A549 (cell line): Measurements from ENCODE around the gene NFX1. TPM values are rescaled to one million over a fixed set of nuclear protein-coding genes. Genes with fewer than 3 reads are reported as not detected.
"Not testable (repeated sequence)": the region's sequence is repeated elsewhere in the genome, so short reads cannot be mapped to it uniquely, and the experiment has no call there.

Source experiments
- ATAC-seq, 2 experiments: fragments of 200-7000 bp in 1 of 2; fragments of >200 bp in 1 of 2; cut with Nextera tagmentation in 1 of 2; cut with Tn5 transposase in 1 of 2; 3 replicates each; pipeline versions ENCODE4 v1.8.0 to v1.9.1; 2018 to 2020; ENCODE audit warnings: mild to moderate bottlenecking in 1 of 2, moderate library complexity in 1 of 2
- CTCF ChIA-PET: fragments of 300-600 bp; sonication (Branson Sonifier 250); formaldehyde crosslinking; extraction: SDS; loops from one replicate; lab custom pipeline; 2021; ENCODE audit warnings: antibody characterized with exemption, inconsistent platforms; lab: Yijun Ruan, JAX
- POLR2A ChIA-PET: fragments of 350-600 bp; formaldehyde crosslinking; extraction: SDS; loops from one replicate; lab custom pipeline; 2021; ENCODE audit warnings: antibody characterized with exemption, inconsistent platforms; lab: Yijun Ruan, JAX
- DNase-seq, 2 experiments: peaks; one replicate each; pipeline versions ENCODE4 v3.0.0 to v3.0.0-alpha.2; 2011 to 2016; ENCODE audit warnings: low read depth in 1 of 2, low spot score in 1 of 2
- FAIRE-seq: peaks from 2 replicates; lab custom pipeline; 2011; peaks lifted over from hg19 to GRCh38; lab: Jason Lieb, UNC
- H3K27ac ChIP-seq, 2 experiments: fragments of >200 bp; sonication (Bioruptor Twin); formaldehyde crosslinking; 3 replicates each; pipeline ENCODE4 v1.5.1; 2016 to 2017
- H3K4me1 ChIP-seq: fragments of >200 bp; sonication (Bioruptor Twin); formaldehyde crosslinking; 3 replicates; pipeline ENCODE4 v1.6.1; 2016
- H3K4me2 ChIP-seq: fragments of >200 bp; sonication (Bioruptor Twin); formaldehyde crosslinking; 3 replicates; pipeline ENCODE4 v1.6.1; 2016
- H3K4me3 ChIP-seq: fragments of >200 bp; sonication (Bioruptor Twin); formaldehyde crosslinking; 3 replicates; pipeline ENCODE4 v1.5.1; 2016
- H3K9me3 ChIP-seq: fragments of >200 bp; sonication (Bioruptor Twin); formaldehyde crosslinking; 3 replicates; pipeline ENCODE4 v1.6.1; 2016
- ATOH8 ChIP-seq: fragments of 250-450 bp; sonication (Bioruptor Pico); IDR thresholded peaks from 2 replicates; pipeline ENCODE4 v1.5.0; 2020; ENCODE audit warnings: low read depth, mild to moderate bottlenecking, moderate library complexity
- CEBPB ChIP-seq, 2 experiments: fragments of >200 bp in 1 of 2; sonication (Bioruptor Twin) in 1 of 2; formaldehyde crosslinking in 1 of 2; IDR thresholded peaks; 2 replicates each; pipeline ENCODE4 v1.6.1; 2012 to 2016
- CHD2 ChIP-seq: fragments of 150-350 bp; IDR thresholded peaks from 2 replicates; pipeline ENCODE4 v1.6.1; 2014; ENCODE audit warnings: low read length; ENCODE audit not compliant: partially characterized antibody
- CHD4 ChIP-seq: fragments of 200-600 bp; sonication (generic); IDR thresholded peaks from 2 replicates; pipeline ENCODE4 v1.6.1; 2016; ENCODE audit warnings: antibody characterized with exemption, mild to moderate bottlenecking, borderline replicate concordance
- E2F6 ChIP-seq: IDR thresholded peaks from 2 replicates; pipeline ENCODE4 v1.6.1; 2012; ENCODE audit warnings: low read depth, borderline replicate concordance
- ELK1 ChIP-seq: fragments of 150-350 bp; IDR thresholded peaks from 2 replicates; pipeline ENCODE4 v1.6.1; 2014; ENCODE audit warnings: low read depth, mild to moderate bottlenecking, low read length
- FOSL2 ChIP-seq, 2 experiments: fragments of 450-650 bp in 1 of 2; fragments of >200 bp in 1 of 2; sonication (Bioruptor Twin) in 1 of 2; formaldehyde crosslinking; IDR thresholded peaks; 2 replicates each; pipeline versions ENCODE4 v1.5.0 to v1.6.1; 2016 to 2020; ENCODE audit warnings: mild to moderate bottlenecking in 1 of 2, moderate library complexity in 1 of 2
- GATA3 ChIP-seq: IDR thresholded peaks from 2 replicates; pipeline ENCODE4 v1.6.1; 2012; ENCODE audit warnings: borderline replicate concordance
- HDAC2 ChIP-seq: fragments of 200-600 bp; sonication (generic); IDR thresholded peaks from 2 replicates; pipeline ENCODE4 v1.6.1; 2016
- JUN ChIP-seq, 2 experiments: fragments of >200 bp; sonication (Bioruptor Twin); formaldehyde crosslinking; IDR thresholded peaks; 2 replicates in 1 of 2; 3 replicates in 1 of 2; pipeline ENCODE4 v1.6.1; 2016 to 2017
- JUNB ChIP-seq: fragments of >200 bp; sonication (Bioruptor Twin); formaldehyde crosslinking; IDR thresholded peaks from 2 replicates; pipeline ENCODE4 v1.6.1; 2016
- MAX ChIP-seq: IDR thresholded peaks from 2 replicates; pipeline ENCODE4 v1.6.1; 2012
- MAZ ChIP-seq: fragments of 150-350 bp; IDR thresholded peaks from 2 replicates; pipeline ENCODE4 v1.6.1; 2014; ENCODE audit warnings: antibody characterized with exemption, low read depth, low read length, borderline replicate concordance
- NPAS2 ChIP-seq: fragments of 250-450 bp; sonication (Bioruptor Pico); IDR thresholded peaks from 2 replicates; pipeline ENCODE4 v1.8.0; 2022; ENCODE audit warnings: mild to moderate bottlenecking, moderate library complexity, borderline replicate concordance
- RFX5 ChIP-seq: fragments of 450-650 bp; IDR thresholded peaks from 2 replicates; pipeline ENCODE4 v1.7.1; 2014; ENCODE audit warnings: antibody characterized with exemption, mild to moderate bottlenecking, moderate library complexity
- WGBS: methylation state at CpG from one replicate; pipeline ENCODE4 v1.1.6; 2017; ENCODE audit errors: missing lambda C conversion rate; 5-methylcytosine and 5-hydroxymethylcytosine counted together
- polyA plus RNA-seq, 4 experiments: library from polyadenylated mRNA; depleted of rRNA in 3 of 4; stranded (reverse); fragments of >200 nt; fragmentation: RNase III in 1 of 4; extraction: RNeasy Plus Mini Kit Qiagen cat#74134 plus additional on column Dnase treatment in 1 of 4; gene quantifications; 2 replicates in 3 of 4; 3 replicates in 1 of 4; pipeline ENCODE4 v1.2.3, GENCODE V29; 2011 to 2017

The NFX1 gene
- polyA plus RNA-seq, 2 of the 4 experiments (the other 2 are of a cell fraction) = 24.8 to 41.2 TPM

- DNase-seq (no peak), FAIRE-seq (no peak), ATAC-seq (no peak; a peak in 1 of 6 replicates)
- H3K27ac ChIP-seq = no peak overlapping the region
- ChIA-PET POLR2A (no interaction called here), CTCF (interaction anchor here (1.0 to 2.4 kb wide), 3 partner anchors 13 to 27 kb away, joined by 4 to 17 read pairs (median 6); no protein-coding TSS in a partner anchor)
- no peak overlapping the region for H3K4me2 ChIP-seq
- TF ChIP-seq CHD2 = no peak
- H3K4me3 ChIP-seq = no peak overlapping the region
- peaks cover 22% of the 10 kb centered on the region for H3K4me1 ChIP-seq
- 92% methylated on average over 15 of the region's 15 CpGs for WGBS
- no peaks in the 10 kb centered on the region for H3K9me3 ChIP-seq
These were observed 98.0 kb downstream of the NFX1 start for GRCh38 chr9:33388110-33388994.

GRCh38 chr9:33391111-33391771, 100.9 kb downstream of the NFX1 start:
- FAIRE-seq; H3K4me3 ChIP-seq; H3K9me3 ChIP-seq; TF ChIP-seq FOSL2 (IDR thresholded peaks at IDR 0.05): not testable (repeated sequence)
- TF ChIP-seq CEBPB (IDR thresholded peaks at IDR 0.05) = 0 out of 4 replicates have a peak, but pooled peaks of 1 of the 2 experiments have one; percentile 14
- 0 out of 2 replicates have a peak, but pooled peaks have one; percentile 30 for TF ChIP-seq GATA3
- peak; percentile 60 for TF ChIP-seq FOSL2 (CRISPR knock-in tag; IDR thresholded peaks at IDR 0.05)
- ChIA-PET CTCF (interaction anchor here (0.6 to 2.9 kb wide), 7 partner anchors 11 to 126 kb away, joined by 3 to 17 read pairs (median 5); partner anchors contain the start of gene AQP7), POLR2A (interaction anchor here (0.8 to 1.0 kb wide), 2 partner anchors 12 to 82 kb away, joined by 3 read pairs; partner anchors contain the start of gene NOL6)
- Histone ChIP-seq H3K4me1 (peaks cover 32% of the 10 kb centered on the region), H3K4me2 (peak overlapping the region; percentile 67), H3K27ac (peak overlapping the region; percentile 44 to 81; a peak in 5 of 6 replicates)
- DNase-seq (peak in 1 of 2 experiments; percentile 88), ATAC-seq (peak in 1 of 2 experiments; percentile 80; a peak in 3 of 6 replicates)
- 15% methylated on average over 3 of the region's 9 CpGs for WGBS

- peaks cover 32% of the 10 kb centered on the region for H3K4me1 ChIP-seq
- 0 out of 6 replicates have a peak overlapping the region, but pooled peaks of 1 of the 2 experiments have one; percentile 34 for H3K27ac ChIP-seq
- H3K4me2 ChIP-seq, POLR2A ChIA-PET, H3K4me3 ChIP-seq, FAIRE-seq, DNase-seq, ATAC-seq, H3K9me3 ChIP-seq: not testable (repeated sequence)
- CTCF ChIA-PET = interaction anchor here (0.7 to 3.4 kb wide), 10 partner anchors 10 to 164 kb away, joined by 3 to 24 read pairs (median 4); partner anchors contain the start of gene AQP7
- 80% methylated on average over 7 of the region's 7 CpGs for WGBS
These were observed 102.3 kb downstream of the NFX1 start for GRCh38 chr9:33392591-33393021.

- FAIRE-seq (no peak), ATAC-seq (no peak), DNase-seq (no peak)
- no peak overlapping the region for H3K4me3 ChIP-seq
- ChIA-PET POLR2A (no interaction called here), CTCF (interaction anchor here (0.9 to 3.4 kb wide), 5 partner anchors 10 to 106 kb away, joined by 4 to 24 read pairs (median 5); partner anchors contain the start of gene AQP7)
- 92% methylated on average over 11 of the region's 11 CpGs for WGBS
- H3K9me3 ChIP-seq = no peaks in the 10 kb centered on the region
- no peak overlapping the region; a peak in 1 of 6 replicates for H3K27ac ChIP-seq
- peaks cover 32% of the 10 kb centered on the region for H3K4me1 ChIP-seq
- TF ChIP-seq ATOH8 (CRISPR knock-in tag) (no peak), HDAC2 (no peak), JUN (IDR thresholded peaks at IDR 0.05) (no peak), MAX (no peak), MAZ (no peak), NPAS2 (CRISPR knock-in tag) (no peak), E2F6 (no peak), JUNB (no peak), CHD4 (no peak), ELK1 (no peak), RFX5 (no peak)
- no peak overlapping the region for H3K4me2 ChIP-seq
These were observed 103.3 kb downstream of the NFX1 start for GRCh38 chr9:33393581-33393980.

- H3K9me3 ChIP-seq, H3K4me2 ChIP-seq, POLR2A ChIA-PET, H3K27ac ChIP-seq, ATAC-seq, H3K4me3 ChIP-seq, FAIRE-seq, DNase-seq: not testable (repeated sequence)
- 84% methylated on average over 3 of the region's 3 CpGs for WGBS
- CTCF ChIA-PET = interaction anchor here (1.9 to 3.4 kb wide), 2 partner anchors 10 to 18 kb away, joined by 11 to 24 read pairs; no protein-coding TSS in a partner anchor
- peaks cover 32% of the 10 kb centered on the region for H3K4me1 ChIP-seq
These were observed 103.7 kb downstream of the NFX1 start for GRCh38 chr9:33393986-33394385.
